Pancreas (tissue), 10 donors: ENCODE data around the gene OTUD3. TPM values are rescaled to one million over a fixed set of nuclear protein-coding genes. Genes with fewer than 3 reads are reported as not detected.

Experiments used
- ATAC-seq, 4 donors: fragments of 200-7000 bp; cut with Tn5 transposase; one replicate each; pipeline versions ENCODE4 v1.8.0 to v1.9.1; 2020; ENCODE audit warnings: mild to moderate bottlenecking in 4 of 4, moderate library complexity in 4 of 4
- DNase-seq, 6 donors: peaks; one replicate each; pipeline ENCODE4 v3.0.0-alpha.2; 2020
- FAIRE-seq: peaks from 2 replicates; lab custom pipeline; 2012; peaks lifted over from hg19 to GRCh38; lab: Jason Lieb, UNC
- H3K27ac ChIP-seq, 4 donors: fragments of 200-600 bp; sonication (generic); 1 replicate in 3 of 4; 2 replicates in 1 of 4; pipeline versions ENCODE4 v1.5.0 to v1.8.0; 2020
- H3K27me3 ChIP-seq, 4 donors: fragments of 200-600 bp; one replicate each; pipeline ENCODE4 v1.8.0; 2021
- H3K36me3 ChIP-seq, 3 donors: fragments of 200-600 bp; sonication (generic) in 1 of 3; one replicate each; pipeline versions ENCODE4 v1.5.0 to v1.8.0; 2020 to 2021
- H3K4me1 ChIP-seq, 3 donors: fragments of 200-600 bp; one replicate each; pipeline ENCODE4 v1.8.0; 2021
- H3K4me3 ChIP-seq, 4 donors: fragments of 200-600 bp; sonication (generic) in 2 of 4; one replicate each; pipeline versions ENCODE4 v1.5.0 to v1.8.0; 2020 to 2021
- H3K9me3 ChIP-seq, 4 donors: fragments of 200-600 bp; one replicate each; pipeline ENCODE4 v1.8.0; 2021
- CTCF ChIP-seq, 4 donors: fragments of 200-600 bp; sonication (generic) in 3 of 4; IDR thresholded peaks; one replicate each; pipeline versions ENCODE4 v1.5.0 to v1.8.0; 2021; ENCODE audit warnings: antibody characterized with exemption in 4 of 4
- WGBS, 2 donors: extraction: QIAGEN DNeasy Blood & Tissue Kit; methylation state at CpG; one replicate each; pipeline ENCODE4 v1.1.7; 2013; 5-methylcytosine and 5-hydroxymethylcytosine counted together
- intact Hi-C, 3 donors: fragments of 100-400 bp; cut with DNase I; formaldehyde crosslinking; loops; one replicate each; pipeline versions ENCODE4 v1.11.1 to v1.14.2; 2022
- polyA plus RNA-seq, 2 donors: library from polyadenylated mRNA; stranded (reverse); fragments of 200-250 nt; gene quantifications; one replicate each; pipeline ENCODE4 v1.2.3, GENCODE V29; 2013
- total RNA-seq, 6 donors: library from RNA; stranded (reverse); fragmentation: NEBNext Ultra II Directional in 4 of 6; extraction: Animal tissue kit (Norgen Biotek cat#: 25700) in 4 of 6; gene quantifications; one replicate each; pipeline versions ENCODE4 v1.2.1 to v1.2.4, GENCODE V29; 2021 to 2023
- donor health status: healthy with polysubstance abuse.
- donor health status: DM: no; HTN: no; CAD: no; lungs with moderate emphysema.
- donor health status: DM: no; HTN: no; CAD: no.
- donor health status: control.
- donor health status: control.
- donor health status: Bipolar disorder and iron deficiency.
- donor health status: DM: yes; HTN: yes; CAD: no.
- donor health status: DM: no; HTN: no; CAD: no.
- donor health status: DM: no; HTN: no; CAD: no.
- donor health status: DM: yes; HTN: yes; CAD: no.

OTUD3 gene
- total and polyA plus RNA-seq, 8 donors: 2.0 to 4.1 (median 3.2) TPM

- H3K4me1 ChIP-seq: peaks cover 10 to 25% (median 14%) of the 10 kb centered on the region in 3 donors
- H3K27me3 ChIP-seq: no peaks in the 10 kb centered on the region
- H3K9me3 ChIP-seq: no peaks in the 10 kb centered on the region
- intact Hi-C loops: no loop called here
- no peak for DNase-seq
- no peak for ATAC-seq
- 85 to 92% methylated on average over 2 of the region's 2 CpGs for WGBS, 2 donors
- TF ChIP-seq CTCF (IDR thresholded peaks at IDR 0.05): no peak
- H3K27ac ChIP-seq: no peak overlapping the region
- FAIRE-seq: no peak
- H3K4me3 ChIP-seq: no peak overlapping the region
- no peaks in the 10 kb centered on the region for H3K36me3 ChIP-seq
These were observed 2.1 kb downstream of the OTUD3 start for GRCh38 chr1:19884312-19884711.

GRCh38 chr1:19885821-19886220 lies 3.6 kb downstream of the OTUD3 start:
- FAIRE-seq (no peak), ATAC-seq (no peak), DNase-seq (no peak)
- Histone ChIP-seq H3K27me3 (no peaks in the 10 kb centered on the region), H3K4me3 (no peak overlapping the region), H3K36me3 (no peaks in the 10 kb centered on the region), H3K9me3 (no peaks in the 10 kb centered on the region), H3K4me1 (peaks cover 10 to 31% (median 20%) of the 10 kb centered on the region in 3 donors), H3K27ac (no peak overlapping the region)
- TF ChIP-seq CTCF (IDR thresholded peaks at IDR 0.05): no peak
- intact Hi-C loops: no loop called here
- WGBS, 2 donors: 88 to 91% methylated on average over 2 of the region's 2 CpGs

- Histone ChIP-seq H3K4me1 (peaks cover 9 to 29% (median 20%) of the 10 kb centered on the region in 3 donors), H3K9me3 (no peaks in the 10 kb centered on the region), H3K27ac (no peak overlapping the region), H3K27me3 (no peaks in the 10 kb centered on the region), H3K4me3 (no peak overlapping the region), H3K36me3 (no peaks in the 10 kb centered on the region)
- ATAC-seq (no peak), DNase-seq (no peak), FAIRE-seq (no peak)
- 94 to 95% methylated on average over 1 of the region's 1 CpG for WGBS, 2 donors
- intact Hi-C loops: no loop called here
- no peak for TF ChIP-seq CTCF (IDR thresholded peaks at IDR 0.05)
These were observed 5.9 kb downstream of the OTUD3 start for GRCh38 chr1:19888112-19888511.

GRCh38 chr1:19889656-19890055 lies 7.5 kb downstream of the OTUD3 start:
- DNase-seq: no peak
- no peak for ATAC-seq
- Histone ChIP-seq H3K4me1 (peaks cover 0 to 20% (median 20%) of the 10 kb centered on the region in 3 donors), H3K27me3 (no peaks in the 10 kb centered on the region), H3K27ac (no peak overlapping the region), H3K36me3 (no peaks in the 10 kb centered on the region), H3K9me3 (no peaks in the 10 kb centered on the region), H3K4me3 (no peak overlapping the region)
- no peak for TF ChIP-seq CTCF (IDR thresholded peaks at IDR 0.05)
- intact Hi-C loops: no loop called here
- no peak for FAIRE-seq

- intact Hi-C loops: no loop called here
- Histone ChIP-seq H3K4me1 (peaks cover 0 to 20% (median 18%) of the 10 kb centered on the region in 3 donors), H3K4me3 (no peak overlapping the region), H3K36me3 (peaks cover 0 to 7% (median 0%) of the 10 kb centered on the region in 3 donors), H3K27ac (no peak overlapping the region), H3K9me3 (no peaks in the 10 kb centered on the region), H3K27me3 (no peaks in the 10 kb centered on the region)
- FAIRE-seq (no peak), DNase-seq (no peak), ATAC-seq (no peak)
- no peak for TF ChIP-seq CTCF (IDR thresholded peaks at IDR 0.05)
- WGBS, 2 donors: 95% methylated on average over 3 of the region's 3 CpGs
These were observed 9.9 kb downstream of the OTUD3 start for GRCh38 chr1:19892129-19892528.
